ENCODE results near the gene SMIM10L1.

Gene SMIM10L1

GRCh38 chr12:11171145-11171968 is at the start of gene SMIM10L1:
SMIM10L1 (plus strand) TSS chr12:11171194; CDS start chr12:11171357, 163 bp downstream.
- peak within 1 kb of the TSS; percentile 97 for H3K27ac ChIP-seq
- no peak for TF ChIP-seq CTCF (conservative IDR thresholded peaks at IDR 0.05)

- TF ChIP-seq CTCF (conservative IDR thresholded peaks at IDR 0.05) = no peak
- no peak overlapping the region for H3K27ac ChIP-seq
These were observed 40.6 kb upstream of the SMIM10L1 start for GRCh38 chr12:11130382-11130781.

GRCh38 chr12:11130999-11131398 is 40.0 kb upstream of the SMIM10L1 start:
- no peak for TF ChIP-seq CTCF (conservative IDR thresholded peaks at IDR 0.05)
- H3K27ac ChIP-seq = no peak overlapping the region

- no peak for TF ChIP-seq CTCF (conservative IDR thresholded peaks at IDR 0.05)
These were observed 37.8 kb upstream of the SMIM10L1 start for GRCh38 chr12:11133162-11133561.

GRCh38 chr12:11133816-11134215 is 37.2 kb upstream of the SMIM10L1 start:
- no peak overlapping the region for H3K27ac ChIP-seq
- TF ChIP-seq CTCF (conservative IDR thresholded peaks at IDR 0.05) = no peak

More at GRCh38 chr12:11133162-11133561, 37.8 kb upstream of the SMIM10L1 start:
- H3K27ac ChIP-seq = no peak overlapping the region

GRCh38 chr12:11134305-11134704 is 36.7 kb upstream of the SMIM10L1 start, which contains the start of gene TAS2R30:
TAS2R30 (minus strand) TSS chr12:11134644; CDS start chr12:11134244, 400 bp downstream.
- no peak within 1 kb of the TSS for H3K27ac ChIP-seq
- no peak for TF ChIP-seq CTCF (conservative IDR thresholded peaks at IDR 0.05)

GRCh38 chr12:11136075-11136474 is 34.9 kb upstream of the SMIM10L1 start:
- TF ChIP-seq CTCF (conservative IDR thresholded peaks at IDR 0.05) = no peak
- no peak overlapping the region for H3K27ac ChIP-seq
